Neuron (in vitro differentiated cells): ENCODE results near the gene GRAMD2A.

Experiments used
- H2AFZ ChIP-seq: one replicate; pipeline ENCODE4 v1.6.1; 2013; ENCODE audit warnings: low read depth, mild to moderate bottlenecking, inconsistent platforms, low read length, moderate library complexity
- H3K27me3 ChIP-seq: one replicate; pipeline ENCODE4 v1.6.1; 2013; ENCODE audit warnings: low read length; ENCODE audit not compliant: insufficient read depth
- H3K36me3 ChIP-seq: one replicate; pipeline ENCODE4 v1.6.1; 2013; ENCODE audit warnings: low read length; ENCODE audit not compliant: insufficient read depth
- H3K4me1 ChIP-seq: one replicate; pipeline ENCODE4 v1.6.1; 2013; ENCODE audit warnings: low read length; ENCODE audit not compliant: insufficient read depth
- H3K4me3 ChIP-seq: 2 replicates; pipeline ENCODE4 v1.5.1; 2013; ENCODE audit warnings: mild to moderate bottlenecking, low read length, moderate library complexity
- H3K9me3 ChIP-seq: one replicate; pipeline ENCODE4 v1.6.1; 2013; ENCODE audit warnings: low read length

The GRAMD2A gene

DNA sequence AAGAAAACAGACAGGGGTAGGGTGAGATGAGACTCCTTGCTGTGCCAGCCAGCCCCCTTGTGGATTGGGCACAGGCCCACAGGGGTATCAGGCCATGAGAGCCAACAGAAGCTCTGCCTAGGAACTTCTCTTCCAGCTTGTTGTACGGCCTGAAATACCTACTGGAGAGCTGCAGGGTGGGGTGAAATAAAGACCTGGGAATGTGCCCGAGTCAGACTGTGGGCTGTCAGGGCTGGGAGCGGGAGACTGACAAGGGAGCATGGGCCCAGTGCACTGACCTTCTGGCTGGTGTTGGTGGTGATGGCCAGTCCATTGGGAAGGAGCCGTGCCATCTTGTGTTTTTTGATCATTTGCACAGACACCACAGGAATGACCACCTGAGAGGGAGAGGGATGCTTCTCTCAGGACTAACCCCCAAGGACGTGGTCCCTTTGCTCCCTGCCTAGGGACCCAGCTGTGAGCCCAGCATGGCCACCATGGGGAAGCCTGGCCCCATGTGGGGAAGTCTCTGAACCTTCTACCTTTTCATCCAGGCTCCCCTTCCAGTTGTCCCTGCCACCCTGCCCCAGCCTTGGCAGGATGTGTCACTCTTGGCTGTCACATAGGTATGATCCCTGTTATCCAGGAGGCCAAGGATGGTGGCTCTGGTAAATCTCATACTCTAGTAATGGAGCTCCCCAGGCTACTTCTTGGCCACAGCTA, 30.7 kb downstream of the GRAMD2A start:
- Histone ChIP-seq H2AFZ (no peak overlapping the region), H3K4me3 (no peak overlapping the region), H3K4me1 (peaks cover 5% of the 10 kb centered on the region), H3K36me3 (no peaks in the 10 kb centered on the region), H3K9me3 (no peaks in the 10 kb centered on the region), H3K27me3 (peaks cover 6% of the 10 kb centered on the region)

DNA sequence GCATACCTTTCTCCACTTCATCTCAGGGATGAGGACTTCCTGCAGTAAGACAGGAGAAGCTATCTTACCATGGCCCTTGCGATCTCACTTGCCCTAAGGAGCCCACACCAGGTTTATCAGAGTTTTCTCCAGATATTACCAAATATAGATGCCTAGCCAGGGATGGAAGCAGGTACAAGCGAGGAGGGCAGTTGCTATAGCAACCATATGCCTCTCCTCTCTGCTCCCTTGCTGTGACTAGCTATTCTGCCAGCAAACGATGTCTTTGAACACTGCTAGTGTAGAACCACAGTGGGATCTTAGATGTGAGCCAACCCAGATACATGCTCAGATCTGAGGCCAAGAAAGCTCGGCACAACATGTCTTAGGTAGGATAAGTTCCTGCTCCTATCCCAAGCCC, 33.9 kb downstream of the GRAMD2A start:
- Histone ChIP-seq H3K36me3 (no peaks in the 10 kb centered on the region), H3K4me1 (peaks cover 19% of the 10 kb centered on the region), H3K27me3 (peaks cover 6% of the 10 kb centered on the region), H3K9me3 (no peaks in the 10 kb centered on the region), H2AFZ (no peak overlapping the region), H3K4me3 (no peak overlapping the region)

DNA sequence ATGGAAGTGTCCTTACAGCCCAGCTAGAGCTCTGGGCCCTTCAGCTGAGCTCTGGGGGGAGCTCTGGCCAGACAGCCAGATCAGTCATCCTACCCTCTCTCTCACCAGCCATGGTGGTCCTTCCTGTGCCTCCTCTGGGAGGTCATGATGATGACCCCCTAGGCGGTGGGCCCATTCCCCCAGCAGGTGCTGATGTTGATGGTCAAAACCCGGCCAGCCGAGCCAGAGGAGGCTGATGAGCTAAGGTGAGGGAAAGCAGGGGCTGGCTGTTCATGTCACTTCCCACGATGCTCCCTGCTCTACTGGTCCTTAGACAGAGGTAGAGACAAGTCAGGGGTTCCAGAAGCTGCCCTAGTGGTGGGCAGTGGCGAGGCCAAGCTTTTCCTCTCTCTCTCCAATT, 35.0 kb downstream of the GRAMD2A start:
- H3K27me3 ChIP-seq: peaks cover 2% of the 10 kb centered on the region
- H3K9me3 ChIP-seq: no peaks in the 10 kb centered on the region
- peaks cover 19% of the 10 kb centered on the region for H3K4me1 ChIP-seq
- H2AFZ ChIP-seq: no peak overlapping the region
- no peaks in the 10 kb centered on the region for H3K36me3 ChIP-seq
- H3K4me3 ChIP-seq: no peak overlapping the region

DNA sequence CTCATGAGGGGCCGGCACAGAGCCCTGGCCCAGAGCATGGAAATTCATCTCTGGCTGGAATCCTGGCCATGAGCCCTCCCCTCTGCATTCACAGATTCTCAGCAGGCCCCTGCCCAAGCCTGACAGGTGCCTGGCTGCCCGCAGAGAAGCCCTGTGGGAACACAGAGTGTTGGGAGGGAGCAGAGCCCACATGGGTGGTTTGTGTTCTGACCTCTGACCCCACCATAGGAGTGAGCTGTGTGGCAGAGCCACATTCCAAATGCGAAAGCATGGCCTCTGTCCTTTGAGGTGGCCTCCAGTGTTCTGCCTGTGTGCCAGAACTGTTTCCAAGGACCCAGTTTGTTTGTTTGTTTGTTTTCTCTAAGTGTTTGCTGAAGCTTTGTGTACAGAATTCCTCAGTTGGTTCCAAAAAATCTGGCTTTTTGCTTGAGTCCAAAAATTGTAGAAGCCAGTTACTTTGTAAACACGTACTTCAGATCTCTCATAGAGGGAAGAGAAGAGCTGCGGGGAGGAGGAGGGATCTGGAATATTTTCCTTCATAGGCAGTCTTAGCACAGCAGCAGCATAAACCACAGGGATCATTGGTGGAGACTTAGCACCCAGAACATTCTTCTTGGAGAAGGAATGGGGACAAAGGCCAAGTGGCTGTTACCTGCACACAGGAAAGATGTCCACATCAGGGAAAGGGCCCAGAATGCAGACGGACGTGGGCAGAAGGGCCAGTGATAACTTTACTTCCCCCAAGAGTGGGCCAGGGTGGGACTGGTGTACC, 36.0 kb downstream of the GRAMD2A start:
- H3K36me3 ChIP-seq: no peaks in the 10 kb centered on the region
- H3K4me3 ChIP-seq: no peak overlapping the region
- H3K9me3 ChIP-seq: no peaks in the 10 kb centered on the region
- no peak overlapping the region for H2AFZ ChIP-seq
- peaks cover 2% of the 10 kb centered on the region for H3K27me3 ChIP-seq
- peaks cover 19% of the 10 kb centered on the region for H3K4me1 ChIP-seq

DNA sequence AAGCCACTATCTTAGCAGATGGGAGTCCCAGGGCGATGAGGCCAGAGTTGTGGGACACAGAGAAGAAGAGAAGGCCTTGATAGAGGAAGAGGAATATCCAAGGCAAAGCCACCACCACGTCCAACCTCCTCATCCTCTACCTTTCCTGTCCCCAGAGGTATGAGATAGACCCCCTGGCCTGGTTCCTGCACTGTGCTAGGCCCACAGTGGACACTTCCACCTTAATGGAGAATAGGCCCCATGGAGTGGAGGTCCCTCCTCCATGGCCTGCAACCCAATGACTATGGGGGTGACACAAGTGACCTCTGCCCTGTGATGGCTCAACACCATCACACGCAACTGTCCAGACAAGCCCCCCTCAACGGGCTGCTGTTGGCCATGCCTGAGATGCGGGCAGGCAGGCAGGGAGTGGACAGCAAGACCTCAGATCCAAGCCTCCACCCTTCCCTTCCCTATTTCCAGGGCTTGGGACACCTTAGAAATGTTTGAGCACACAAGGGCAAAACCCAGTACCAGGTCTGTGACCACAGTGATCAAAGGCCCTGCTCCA, 36.8 kb downstream of the GRAMD2A start:
- Histone ChIP-seq H3K9me3 (no peaks in the 10 kb centered on the region), H3K4me3 (no peak overlapping the region), H3K4me1 (peaks cover 21% of the 10 kb centered on the region), H2AFZ (no peak overlapping the region), H3K36me3 (no peaks in the 10 kb centered on the region), H3K27me3 (no peaks in the 10 kb centered on the region)

DNA sequence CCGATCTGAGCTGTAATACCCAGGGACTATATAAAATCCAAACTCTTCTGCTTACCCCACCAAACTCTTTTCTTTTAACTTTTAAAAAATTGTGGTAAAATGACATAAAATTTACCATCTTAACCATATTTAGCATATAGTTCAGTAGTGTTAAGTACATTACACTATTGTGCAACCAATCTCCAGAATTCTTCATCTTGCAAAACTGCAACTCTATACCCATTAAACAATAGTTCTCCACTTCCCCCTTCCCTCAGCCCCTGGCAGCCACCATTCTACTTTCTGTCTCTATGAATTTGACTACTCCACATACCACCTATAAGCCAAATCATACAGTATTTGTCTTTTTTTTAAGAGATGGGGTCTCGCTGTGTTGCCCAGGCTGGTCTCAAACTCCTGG, 40.7 kb downstream of the GRAMD2A start:
- no peaks in the 10 kb centered on the region for H3K36me3 ChIP-seq
- peaks cover 18% of the 10 kb centered on the region for H3K4me1 ChIP-seq
- H3K27me3 ChIP-seq: no peaks in the 10 kb centered on the region
- H3K4me3 ChIP-seq: no peak overlapping the region
- H2AFZ ChIP-seq: no peak overlapping the region
- H3K9me3 ChIP-seq: no peaks in the 10 kb centered on the region

DNA sequence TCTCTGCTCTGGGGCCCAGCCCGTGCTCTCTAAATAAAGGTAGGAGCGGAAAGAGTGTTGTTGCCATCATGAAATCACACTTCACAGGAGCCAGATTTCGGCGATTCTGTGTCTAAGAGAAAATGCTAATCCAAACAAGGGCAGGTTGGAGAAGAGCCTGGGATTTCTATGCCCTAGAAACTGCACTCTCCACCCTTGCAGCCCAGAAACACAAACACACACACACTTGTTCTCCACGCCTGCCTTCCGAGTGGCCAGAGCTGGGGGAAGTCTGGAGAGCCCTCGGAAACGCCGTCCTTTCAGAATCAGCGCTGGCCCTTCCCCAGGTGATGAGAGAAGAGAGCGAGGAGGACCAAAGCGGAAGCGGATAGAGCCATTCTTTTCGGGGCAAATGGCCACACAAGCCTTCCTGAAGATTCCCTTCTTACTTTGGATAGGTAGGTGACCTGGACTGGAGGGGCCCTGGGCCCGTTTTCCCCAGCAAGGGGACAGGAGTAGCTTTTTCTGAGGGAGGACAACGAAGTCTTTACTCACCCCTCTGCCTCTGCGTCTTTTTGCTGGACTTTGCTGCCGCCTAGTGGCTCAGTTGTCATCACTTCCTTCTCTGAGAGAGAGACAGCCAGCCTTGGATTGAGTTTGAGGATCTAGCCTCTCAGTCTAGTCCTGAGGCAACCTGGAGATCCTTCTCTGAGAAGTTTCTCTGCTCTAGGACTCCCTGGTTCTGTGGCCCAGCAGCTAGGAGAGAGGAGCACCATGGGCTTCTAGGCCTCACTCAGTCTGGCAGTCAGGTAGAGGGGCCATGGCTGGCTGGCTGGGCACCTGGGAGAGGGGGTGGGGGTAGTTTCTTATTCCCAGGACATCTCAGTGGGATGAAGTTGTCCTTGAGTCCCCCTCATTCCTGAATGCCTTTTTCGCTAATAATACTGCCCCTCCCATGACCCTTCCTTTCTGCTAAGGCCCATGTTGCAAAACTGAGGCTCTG, 41.7 kb downstream of the GRAMD2A start:
- Histone ChIP-seq H2AFZ (no peak overlapping the region), H3K9me3 (no peaks in the 10 kb centered on the region), H3K36me3 (no peaks in the 10 kb centered on the region), H3K27me3 (no peaks in the 10 kb centered on the region), H3K4me1 (peaks cover 8% of the 10 kb centered on the region), H3K4me3 (no peak overlapping the region)

DNA sequence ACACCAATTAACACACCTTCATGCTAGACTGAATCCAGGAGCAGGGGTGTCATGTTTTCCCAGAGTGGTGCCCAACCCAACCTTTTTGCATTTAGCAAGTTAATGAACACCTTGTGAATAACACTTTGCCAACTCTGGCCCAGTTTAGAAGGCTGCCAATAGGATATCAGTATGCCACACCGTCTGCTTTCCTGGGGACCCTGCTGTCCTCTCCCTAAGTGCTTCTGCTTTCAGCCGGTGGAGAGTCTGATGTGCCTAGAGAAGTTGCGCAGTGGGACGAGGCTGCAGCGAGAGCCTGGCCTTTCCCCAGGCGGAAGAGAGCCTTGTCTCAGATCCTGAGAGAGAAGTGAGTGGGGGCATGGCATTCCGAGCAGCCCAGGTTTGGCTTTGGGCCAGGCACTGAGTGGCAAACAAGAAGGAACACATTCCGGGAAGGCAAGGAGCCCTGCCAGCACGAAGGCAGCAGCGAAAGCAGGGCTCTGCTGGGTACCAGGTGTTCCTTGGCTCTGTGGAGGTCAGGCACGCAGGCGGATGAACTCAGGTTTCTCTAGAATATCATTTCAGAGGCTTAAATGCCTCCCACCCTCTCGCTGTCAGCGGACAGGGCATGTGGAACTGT, 42.5 kb downstream of the GRAMD2A start:
- Histone ChIP-seq H3K36me3 (no peaks in the 10 kb centered on the region), H3K4me3 (no peak overlapping the region), H3K9me3 (no peaks in the 10 kb centered on the region), H3K4me1 (peaks cover 3% of the 10 kb centered on the region), H2AFZ (no peak overlapping the region), H3K27me3 (no peaks in the 10 kb centered on the region)

DNA sequence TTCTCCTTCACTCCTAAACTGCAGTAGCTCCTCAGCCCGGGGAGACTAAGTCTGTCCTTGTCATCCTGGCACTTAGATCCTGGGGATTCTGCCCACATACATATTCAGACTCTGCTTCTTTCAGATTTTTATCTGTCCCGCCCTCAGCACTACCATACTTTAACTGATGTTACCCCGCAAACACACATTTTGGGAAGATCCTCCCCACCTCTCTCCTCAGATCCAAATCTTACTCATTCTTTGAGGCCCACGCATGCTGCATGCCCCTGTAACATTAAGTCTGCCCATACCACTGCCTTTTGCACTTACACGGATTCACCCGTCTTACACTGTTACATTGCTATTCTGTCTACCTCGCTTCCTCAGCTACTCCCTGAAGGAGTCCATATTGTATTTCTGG, 43.3 kb downstream of the GRAMD2A start:
- H2AFZ ChIP-seq: no peak overlapping the region
- H3K4me1 ChIP-seq: peaks cover 3% of the 10 kb centered on the region
- H3K36me3 ChIP-seq: no peaks in the 10 kb centered on the region
- no peaks in the 10 kb centered on the region for H3K27me3 ChIP-seq
- no peaks in the 10 kb centered on the region for H3K9me3 ChIP-seq
- no peak overlapping the region for H3K4me3 ChIP-seq

DNA sequence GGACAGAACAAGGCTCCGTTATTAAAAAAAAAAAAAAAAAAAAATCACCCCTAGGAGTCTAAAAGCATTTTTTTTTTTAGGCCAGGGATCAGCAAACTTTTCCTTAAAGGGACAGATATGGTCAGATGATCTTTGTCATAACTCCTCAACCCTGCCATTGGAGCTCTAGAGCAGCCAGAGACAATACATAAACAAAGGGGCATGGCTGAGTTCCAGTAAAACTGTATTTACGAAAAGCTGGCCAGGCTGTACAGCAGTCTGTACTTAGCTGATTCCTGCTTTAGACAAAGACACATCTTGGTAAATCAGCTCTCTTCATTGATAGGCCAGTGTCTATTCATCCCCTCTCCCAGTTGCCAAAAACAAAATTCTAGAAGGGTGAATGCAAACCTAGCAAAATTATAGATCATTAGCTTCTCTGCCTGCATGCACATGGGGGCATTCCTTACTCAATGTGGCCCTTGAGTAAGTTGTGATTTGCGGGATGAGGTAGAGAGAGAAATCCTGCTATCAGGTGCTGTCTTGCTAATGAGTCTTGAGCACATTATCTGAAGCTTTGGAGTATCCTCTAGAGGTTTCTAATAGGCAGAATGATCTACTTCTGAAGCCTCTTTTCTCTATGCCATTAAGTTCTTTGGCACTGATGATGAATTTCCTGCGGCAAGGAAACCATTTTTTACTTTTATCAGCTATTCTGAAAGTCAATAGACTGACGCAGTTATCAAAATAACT, 44.2 kb downstream of the GRAMD2A start:
- Histone ChIP-seq H2AFZ (no peak overlapping the region), H3K36me3 (no peaks in the 10 kb centered on the region), H3K27me3 (no peaks in the 10 kb centered on the region), H3K4me1 (peaks cover 3% of the 10 kb centered on the region), H3K9me3 (no peaks in the 10 kb centered on the region), H3K4me3 (no peak overlapping the region)

DNA sequence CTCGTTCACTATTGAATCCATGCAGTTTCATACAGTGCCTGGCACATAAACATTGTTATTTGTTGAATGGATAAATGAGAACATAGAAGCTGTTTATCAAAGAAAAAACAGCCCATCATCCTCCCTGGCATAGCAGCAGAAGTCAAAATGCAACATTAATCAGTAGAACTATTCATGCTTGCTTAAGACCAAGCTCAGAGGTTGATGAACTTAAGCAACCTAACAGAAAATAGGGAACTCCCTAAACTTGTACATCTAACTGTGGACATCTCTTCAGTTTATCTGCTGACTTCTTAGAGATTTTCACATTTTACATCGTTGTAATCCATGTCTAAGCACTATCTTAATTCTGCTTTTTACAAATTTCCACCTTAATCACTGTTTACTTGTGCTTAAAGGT, 50.2 kb downstream of the GRAMD2A start:
- Histone ChIP-seq H3K9me3 (no peaks in the 10 kb centered on the region), H3K4me3 (no peak overlapping the region), H3K36me3 (no peaks in the 10 kb centered on the region), H3K27me3 (no peaks in the 10 kb centered on the region), H3K4me1 (no peaks in the 10 kb centered on the region), H2AFZ (no peak overlapping the region)

DNA sequence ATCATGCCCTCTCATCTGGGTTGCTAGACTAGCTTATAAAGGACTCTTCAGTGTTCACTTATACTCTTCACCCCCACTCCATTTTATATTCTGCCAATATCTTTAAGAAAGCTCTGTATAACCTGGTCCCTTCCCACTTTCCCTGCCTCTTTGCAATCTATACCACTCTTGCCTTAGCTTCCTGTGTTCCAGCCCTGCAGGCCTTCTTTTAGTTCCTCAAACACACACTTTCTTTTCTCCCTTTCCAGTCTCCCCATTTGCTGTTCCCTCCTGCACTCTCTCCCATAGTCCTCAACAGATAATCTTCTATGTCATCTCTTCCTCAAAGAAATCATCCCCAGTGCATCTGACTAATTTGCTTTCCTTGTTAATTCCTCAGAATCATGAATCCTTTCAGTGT, 50.7 kb downstream of the GRAMD2A start:
- no peaks in the 10 kb centered on the region for H3K36me3 ChIP-seq
- no peaks in the 10 kb centered on the region for H3K27me3 ChIP-seq

More for the DNA sequence above, 50.7 kb downstream of the GRAMD2A start:
- Histone ChIP-seq H3K9me3 (no peaks in the 10 kb centered on the region), H2AFZ (no peak overlapping the region), H3K4me1 (no peaks in the 10 kb centered on the region), H3K4me3 (no peak overlapping the region)
